ENCODE results near the gene TSPAN16.

The TSPAN16 gene

GRCh38 chr19:11364935-11365334 is 69.0 kb downstream of the TSPAN16 start:
- Histone ChIP-seq H3K27me3 (ENCODE audit: insufficient read depth, low read length) (no peaks in the 10 kb centered on the region), H3K36me3 (ENCODE audit: insufficient read depth, low read length) (peaks cover 3% of the 10 kb centered on the region)

More at GRCh38 chr19:11364935-11365334, 69.0 kb downstream of the TSPAN16 start:
- Histone ChIP-seq H2AFZ (ENCODE audit: low read depth, low read length) (no peak overlapping the region), H3K9me3 (ENCODE audit: low read length) (no peaks in the 10 kb centered on the region), H3K4me3 (ENCODE audit: low read length) (no peak overlapping the region), H3K4me1 (ENCODE audit: insufficient read depth, low read length) (no peaks in the 10 kb centered on the region)
